NCI-H2081 treated with DMSO at 0.1 percent for 48 hours (cell line): ENCODE measurements around the gene AFP.
"Not testable (repeated sequence)": the region's sequence is repeated elsewhere in the genome, so short reads cannot be mapped to it uniquely, and the experiment has no call there.

Experiments
- DNase-seq: peaks from one replicate; lab custom pipeline; 2025; lab: John Stamatoyannopoulos, UW

Gene AFP

DNA sequence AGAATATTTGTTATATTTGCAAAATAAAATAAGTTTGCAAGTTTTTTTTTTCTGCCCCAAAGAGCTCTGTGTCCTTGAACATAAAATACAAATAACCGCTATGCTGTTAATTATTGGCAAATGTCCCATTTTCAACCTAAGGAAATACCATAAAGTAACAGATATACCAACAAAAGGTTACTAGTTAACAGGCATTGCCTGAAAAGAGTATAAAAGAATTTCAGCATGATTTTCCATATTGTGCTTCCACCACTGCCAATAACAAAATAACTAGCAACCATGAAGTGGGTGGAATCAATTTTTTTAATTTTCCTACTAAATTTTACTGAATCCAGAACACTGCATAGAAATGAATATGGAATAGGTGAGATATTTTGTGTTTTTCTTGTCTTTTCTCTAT lies at the start of gene AFP:
Gene AFP, plus strand, starts transcription at position 238 of the 400 bp plus-strand sequence. Its CDS starts 42 bp downstream, at position 280.
- no peak for DNase-seq

DNA sequence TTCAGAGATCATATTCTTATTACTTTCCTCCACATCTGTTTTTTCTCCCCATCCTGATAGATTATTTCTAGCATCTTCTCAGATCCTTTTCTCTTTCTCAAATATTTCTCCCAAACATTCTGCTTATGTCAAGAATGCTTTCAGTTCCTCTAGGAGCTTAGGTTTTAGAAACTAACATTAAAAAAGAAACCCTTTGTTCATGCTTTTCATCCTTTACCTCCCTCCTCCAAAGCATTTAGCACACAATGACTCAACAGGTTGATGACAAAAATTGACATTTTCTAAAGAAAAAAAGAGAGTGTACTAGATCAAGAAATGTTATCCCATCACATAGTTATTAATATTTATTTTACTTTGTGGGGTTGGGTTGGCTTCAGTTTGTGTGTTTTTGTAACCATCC lies 48.5 kb upstream of the AFP start:
- no peak for DNase-seq

DNA sequence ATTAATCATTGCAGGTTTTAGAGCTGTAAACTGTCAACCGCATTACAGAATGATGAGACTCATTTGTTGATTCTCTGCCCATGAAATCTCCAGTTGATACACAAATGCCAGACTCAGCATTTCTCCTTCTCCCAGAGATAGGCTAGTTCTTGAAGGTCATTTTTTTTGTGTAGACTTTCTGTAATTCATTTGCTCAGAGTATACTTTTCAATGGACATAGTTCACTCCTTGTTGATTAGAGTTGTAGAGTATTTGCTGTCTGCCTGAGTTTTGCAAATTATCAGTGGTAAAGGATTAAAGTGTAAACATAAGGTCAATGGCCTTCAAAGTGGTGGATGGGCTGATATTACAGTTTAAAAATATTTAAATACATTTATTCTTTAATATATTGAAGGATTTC lies 47.1 kb upstream of the AFP start:
- DNase-seq = no peak

DNA sequence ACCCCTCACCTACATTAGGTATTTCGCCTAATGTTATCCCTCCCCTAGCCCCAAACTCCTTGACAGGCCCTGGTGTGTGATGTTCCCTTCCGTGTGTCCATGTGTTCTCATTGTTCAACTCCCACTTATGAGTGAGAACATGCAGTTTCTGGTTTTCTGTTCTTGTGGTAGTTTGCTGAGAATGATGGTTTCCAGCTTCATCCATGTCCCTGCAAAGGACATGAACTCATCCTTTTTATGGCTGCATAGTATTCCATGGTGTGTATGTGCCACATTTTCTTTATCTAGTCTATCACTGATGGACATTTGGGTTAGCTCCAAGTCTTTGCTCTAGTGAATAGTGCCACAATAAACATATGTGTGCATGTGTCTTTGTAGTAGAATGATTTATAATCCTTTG lies 46.4 kb upstream of the AFP start:
- DNase-seq = not testable (repeated sequence)

DNA sequence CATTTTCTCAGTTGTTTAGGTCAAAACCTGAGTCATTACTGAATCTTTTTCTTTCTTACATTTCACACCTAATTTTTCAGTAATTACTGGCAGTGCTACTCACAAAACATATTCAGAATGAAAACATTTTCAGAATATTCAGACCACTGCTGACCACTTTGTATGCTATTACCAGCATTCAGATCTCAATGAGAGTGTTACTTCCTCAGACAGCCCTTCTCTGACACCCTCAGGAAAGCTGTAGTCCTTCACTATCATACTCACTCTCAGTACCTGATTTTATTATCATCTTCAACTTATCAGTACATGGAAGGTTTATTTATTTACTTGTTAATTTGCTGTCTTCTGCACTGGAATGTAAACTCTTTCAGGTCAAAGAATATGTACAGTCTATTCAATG lies 44.2 kb upstream of the AFP start:
- no peak for DNase-seq

DNA sequence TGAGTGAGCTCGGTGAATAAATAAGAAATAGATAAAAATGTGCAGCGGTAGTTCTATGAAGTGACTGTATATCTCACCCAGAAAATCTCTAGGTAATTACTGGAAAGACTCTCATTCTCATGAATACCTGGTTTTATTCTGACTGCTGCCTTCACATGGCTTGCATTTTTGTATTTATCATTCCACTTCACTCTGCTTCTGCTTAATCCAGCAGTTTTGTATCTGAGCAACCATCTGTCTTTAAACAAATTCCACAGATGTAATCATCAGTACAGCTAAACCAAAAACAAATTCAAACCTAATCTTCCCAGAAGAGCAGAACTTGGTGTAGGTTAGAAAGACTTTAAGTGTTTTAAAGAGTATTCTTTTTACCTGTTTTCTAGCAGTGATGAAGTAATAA lies 43.1 kb upstream of the AFP start:
- no peak for DNase-seq

DNA sequence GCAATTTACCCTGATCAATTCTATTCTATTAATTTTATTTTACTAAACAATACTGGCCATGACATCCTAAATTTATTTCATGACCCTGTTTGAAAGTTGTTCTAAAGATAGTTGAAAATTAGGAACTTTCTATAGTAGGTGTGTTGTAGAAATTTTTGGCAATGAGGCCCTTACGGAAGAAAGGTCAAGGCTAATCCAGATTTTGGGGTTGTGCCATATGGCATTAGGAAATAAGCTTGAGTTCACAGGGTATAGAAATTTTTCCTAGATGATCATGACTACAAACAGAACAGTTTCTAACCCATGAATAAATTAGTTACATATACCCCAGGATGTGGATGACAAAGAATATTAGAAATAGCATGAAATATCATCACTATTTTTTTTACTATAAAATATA lies 39.7 kb upstream of the AFP start:
- DNase-seq = no peak

DNA sequence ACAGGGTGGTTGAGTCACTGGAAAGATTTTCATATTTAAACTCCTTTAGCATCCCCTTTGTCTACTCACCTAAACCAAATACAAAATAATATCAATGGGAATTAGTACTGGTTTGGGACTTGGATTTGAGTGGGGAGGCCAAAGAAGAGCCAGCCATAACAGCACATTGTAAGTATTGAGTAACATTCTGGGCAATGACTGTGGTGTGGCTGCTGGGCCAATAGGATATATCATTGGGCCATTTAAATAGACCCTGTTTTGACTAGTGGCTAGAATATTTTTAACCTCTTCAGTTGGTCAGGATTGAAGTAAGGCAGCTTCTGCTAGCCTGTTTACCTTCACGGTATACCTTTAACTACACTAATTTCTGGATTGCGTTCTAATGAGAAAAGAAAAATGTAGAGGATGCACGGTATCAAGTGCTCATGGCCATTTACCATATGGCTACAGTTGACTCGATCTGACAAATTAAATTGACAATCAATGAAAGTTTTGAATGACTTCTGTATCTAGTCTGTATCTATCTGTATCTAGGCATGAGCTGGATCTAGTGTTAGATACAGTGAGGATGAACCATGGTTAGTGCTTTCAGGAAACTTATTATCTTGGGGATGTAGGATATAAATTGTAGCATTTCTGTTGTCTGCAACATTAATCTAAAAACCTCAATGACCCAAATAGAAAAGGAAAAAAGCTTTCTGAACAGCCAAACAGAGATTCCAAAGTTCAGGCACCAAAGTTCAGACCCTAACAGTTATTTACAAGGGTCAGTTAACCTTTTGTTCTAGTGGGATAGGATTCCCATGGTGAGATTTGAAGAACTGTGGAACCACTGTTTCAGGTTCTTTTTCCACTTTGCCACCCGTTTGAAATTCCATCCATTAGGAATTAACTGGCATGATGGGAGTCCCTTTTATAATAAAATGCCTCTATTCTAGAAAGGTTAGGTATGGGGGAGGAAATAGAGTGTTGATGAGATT lies 38.7 kb upstream of the AFP start:
- DNase-seq = no peak

DNA sequence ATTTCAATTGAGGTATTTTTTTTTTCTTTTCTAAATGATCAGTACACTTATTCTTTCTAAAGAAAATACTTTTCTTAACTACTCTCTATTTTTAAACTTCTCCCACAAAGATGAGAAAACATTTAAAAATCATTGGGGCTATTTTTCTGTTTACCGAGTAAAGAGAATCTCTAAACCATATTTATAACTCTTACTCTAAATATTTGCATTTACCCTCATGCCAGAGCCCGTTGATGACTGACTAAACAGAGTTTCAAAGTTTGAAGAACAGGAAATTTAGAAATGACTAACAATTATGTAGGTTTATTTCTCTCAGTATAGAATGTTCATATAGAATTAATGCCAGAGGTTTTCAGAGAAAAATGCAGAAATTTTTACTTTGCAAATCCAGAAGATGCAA lies 34.6 kb upstream of the AFP start:
- DNase-seq = no peak

DNA sequence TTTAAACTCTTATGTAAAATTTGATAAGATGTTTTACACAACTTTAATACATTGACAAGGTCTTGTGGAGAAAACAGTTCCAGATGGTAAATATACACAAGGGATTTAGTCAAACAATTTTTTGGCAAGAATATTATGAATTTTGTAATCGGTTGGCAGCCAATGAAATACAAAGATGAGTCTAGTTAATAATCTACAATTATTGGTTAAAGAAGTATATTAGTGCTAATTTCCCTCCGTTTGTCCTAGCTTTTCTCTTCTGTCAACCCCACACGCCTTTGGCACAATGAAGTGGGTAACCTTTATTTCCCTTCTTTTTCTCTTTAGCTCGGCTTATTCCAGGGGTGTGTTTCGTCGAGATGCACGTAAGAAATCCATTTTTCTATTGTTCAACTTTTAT lies 32.0 kb upstream of the AFP start, which contains the start of gene ALB:
Gene ALB, plus strand, starts transcription at position 246 of the 400 bp plus-strand sequence. Its CDS starts 41 bp downstream, at position 287.
- no peak for DNase-seq

DNA sequence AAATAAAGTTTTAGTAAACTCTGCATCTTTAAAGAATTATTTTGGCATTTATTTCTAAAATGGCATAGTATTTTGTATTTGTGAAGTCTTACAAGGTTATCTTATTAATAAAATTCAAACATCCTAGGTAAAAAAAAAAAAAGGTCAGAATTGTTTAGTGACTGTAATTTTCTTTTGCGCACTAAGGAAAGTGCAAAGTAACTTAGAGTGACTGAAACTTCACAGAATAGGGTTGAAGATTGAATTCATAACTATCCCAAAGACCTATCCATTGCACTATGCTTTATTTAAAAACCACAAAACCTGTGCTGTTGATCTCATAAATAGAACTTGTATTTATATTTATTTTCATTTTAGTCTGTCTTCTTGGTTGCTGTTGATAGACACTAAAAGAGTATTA lies 31.6 kb upstream of the AFP start:
- no peak for DNase-seq

DNA sequence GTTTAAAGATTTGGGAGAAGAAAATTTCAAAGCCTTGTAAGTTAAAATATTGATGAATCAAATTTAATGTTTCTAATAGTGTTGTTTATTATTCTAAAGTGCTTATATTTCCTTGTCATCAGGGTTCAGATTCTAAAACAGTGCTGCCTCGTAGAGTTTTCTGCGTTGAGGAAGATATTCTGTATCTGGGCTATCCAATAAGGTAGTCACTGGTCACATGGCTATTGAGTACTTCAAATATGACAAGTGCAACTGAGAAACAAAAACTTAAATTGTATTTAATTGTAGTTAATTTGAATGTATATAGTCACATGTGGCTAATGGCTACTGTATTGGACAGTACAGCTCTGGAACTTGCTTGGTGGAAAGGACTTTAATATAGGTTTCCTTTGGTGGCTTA lies 30.9 kb upstream of the AFP start:
- no peak for DNase-seq

DNA sequence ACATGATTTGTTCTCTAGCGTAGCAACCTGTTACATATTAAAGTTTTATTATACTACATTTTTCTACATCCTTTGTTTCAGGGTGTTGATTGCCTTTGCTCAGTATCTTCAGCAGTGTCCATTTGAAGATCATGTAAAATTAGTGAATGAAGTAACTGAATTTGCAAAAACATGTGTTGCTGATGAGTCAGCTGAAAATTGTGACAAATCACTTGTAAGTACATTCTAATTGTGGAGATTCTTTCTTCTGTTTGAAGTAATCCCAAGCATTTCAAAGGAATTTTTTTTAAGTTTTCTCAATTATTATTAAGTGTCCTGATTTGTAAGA lies 29.5 kb upstream of the AFP start:
- DNase-seq = no peak

DNA sequence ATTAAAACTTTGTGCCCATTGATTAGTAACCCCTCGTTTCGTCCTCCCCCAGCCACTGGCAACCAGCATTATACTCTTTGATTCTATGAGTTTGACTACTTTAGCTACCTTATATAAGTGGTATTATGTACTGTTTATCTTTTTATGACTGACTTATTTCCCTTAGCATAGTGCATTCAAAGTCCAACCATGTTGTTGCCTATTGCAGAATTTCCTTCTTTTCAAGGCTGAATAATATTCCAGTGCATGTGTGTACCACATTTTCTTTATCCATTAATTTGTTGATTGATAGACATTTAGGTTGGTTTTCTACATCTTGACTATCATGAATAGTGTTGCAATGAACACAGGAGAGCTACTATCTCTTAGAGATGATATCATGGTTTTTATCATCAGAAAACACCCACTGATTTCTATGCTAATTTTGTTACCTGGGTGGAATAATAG lies 28.8 kb upstream of the AFP start:
- DNase-seq = no peak

DNA sequence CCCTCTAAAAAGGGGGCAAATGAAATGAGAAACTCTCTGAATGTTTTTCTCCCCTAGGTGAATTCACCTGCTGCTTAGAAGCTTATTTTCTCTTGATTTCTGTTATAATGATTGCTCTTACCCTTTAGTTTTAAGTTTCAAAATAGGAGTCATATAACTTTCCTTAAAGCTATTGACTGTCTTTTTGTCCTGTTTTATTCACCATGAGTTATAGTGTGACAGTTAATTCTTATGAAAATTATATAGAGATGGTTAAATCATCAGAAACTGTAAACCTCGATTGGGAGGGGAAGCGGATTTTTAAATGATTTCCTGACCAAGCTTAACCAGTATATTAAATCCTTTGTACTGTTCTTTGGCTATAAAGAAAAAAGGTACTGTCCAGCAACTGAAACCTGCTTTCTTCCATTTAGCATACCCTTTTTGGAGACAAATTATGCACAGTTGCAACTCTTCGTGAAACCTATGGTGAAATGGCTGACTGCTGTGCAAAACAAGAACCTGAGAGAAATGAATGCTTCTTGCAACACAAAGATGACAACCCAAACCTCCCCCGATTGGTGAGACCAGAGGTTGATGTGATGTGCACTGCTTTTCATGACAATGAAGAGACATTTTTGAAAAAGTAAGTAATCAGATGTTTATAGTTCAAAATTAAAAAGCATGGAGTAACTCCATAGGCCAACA lies 27.7 kb upstream of the AFP start:
- no peak for DNase-seq

DNA sequence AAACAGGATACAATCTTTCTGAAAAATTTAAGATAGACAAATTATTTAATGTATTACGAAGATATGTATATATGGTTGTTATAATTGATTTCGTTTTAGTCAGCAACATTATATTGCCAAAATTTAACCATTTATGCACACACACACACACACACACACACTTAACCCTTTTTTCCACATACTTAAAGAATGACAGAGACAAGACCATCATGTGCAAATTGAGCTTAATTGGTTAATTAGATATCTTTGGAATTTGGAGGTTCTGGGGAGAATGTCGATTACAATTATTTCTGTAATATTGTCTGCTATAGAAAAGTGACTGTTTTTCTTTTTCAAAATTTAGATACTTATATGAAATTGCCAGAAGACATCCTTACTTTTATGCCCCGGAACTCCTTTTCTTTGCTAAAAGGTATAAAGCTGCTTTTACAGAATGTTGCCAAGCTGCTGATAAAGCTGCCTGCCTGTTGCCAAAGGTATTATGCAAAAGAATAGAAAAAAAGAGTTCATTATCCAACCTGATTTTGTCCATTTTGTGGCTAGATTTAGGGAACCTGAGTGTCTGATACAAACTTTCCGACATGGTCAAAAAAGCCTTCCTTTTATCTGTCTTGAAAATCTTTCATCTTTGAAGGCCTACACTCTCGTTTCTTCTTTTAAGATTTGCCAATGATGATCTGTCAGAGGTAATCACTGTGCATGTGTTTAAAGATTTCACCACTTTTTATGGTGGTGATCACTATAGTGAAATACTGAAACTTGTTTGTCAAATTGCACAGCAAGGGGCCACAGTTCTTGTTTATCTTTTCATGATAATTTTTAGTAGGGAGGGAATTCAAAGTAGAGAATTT lies 26.8 kb upstream of the AFP start:
- no peak for DNase-seq

DNA sequence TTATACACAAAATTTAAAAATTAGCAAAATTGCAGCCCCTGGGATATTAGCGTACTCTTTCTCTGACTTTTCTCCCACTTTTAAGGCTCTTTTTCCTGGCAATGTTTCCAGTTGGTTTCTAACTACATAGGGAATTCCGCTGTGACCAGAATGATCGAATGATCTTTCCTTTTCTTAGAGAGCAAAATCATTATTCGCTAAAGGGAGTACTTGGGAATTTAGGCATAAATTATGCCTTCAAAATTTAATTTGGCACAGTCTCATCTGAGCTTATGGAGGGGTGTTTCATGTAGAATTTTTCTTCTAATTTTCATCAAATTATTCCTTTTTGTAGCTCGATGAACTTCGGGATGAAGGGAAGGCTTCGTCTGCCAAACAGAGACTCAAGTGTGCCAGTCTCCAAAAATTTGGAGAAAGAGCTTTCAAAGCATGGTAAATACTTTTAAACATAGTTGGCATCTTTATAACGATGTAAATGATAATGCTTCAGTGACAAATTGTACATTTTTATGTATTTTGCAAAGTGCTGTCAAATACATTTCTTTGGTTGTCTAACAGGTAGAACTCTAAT lies 26.0 kb upstream of the AFP start:
- DNase-seq = no peak

DNA sequence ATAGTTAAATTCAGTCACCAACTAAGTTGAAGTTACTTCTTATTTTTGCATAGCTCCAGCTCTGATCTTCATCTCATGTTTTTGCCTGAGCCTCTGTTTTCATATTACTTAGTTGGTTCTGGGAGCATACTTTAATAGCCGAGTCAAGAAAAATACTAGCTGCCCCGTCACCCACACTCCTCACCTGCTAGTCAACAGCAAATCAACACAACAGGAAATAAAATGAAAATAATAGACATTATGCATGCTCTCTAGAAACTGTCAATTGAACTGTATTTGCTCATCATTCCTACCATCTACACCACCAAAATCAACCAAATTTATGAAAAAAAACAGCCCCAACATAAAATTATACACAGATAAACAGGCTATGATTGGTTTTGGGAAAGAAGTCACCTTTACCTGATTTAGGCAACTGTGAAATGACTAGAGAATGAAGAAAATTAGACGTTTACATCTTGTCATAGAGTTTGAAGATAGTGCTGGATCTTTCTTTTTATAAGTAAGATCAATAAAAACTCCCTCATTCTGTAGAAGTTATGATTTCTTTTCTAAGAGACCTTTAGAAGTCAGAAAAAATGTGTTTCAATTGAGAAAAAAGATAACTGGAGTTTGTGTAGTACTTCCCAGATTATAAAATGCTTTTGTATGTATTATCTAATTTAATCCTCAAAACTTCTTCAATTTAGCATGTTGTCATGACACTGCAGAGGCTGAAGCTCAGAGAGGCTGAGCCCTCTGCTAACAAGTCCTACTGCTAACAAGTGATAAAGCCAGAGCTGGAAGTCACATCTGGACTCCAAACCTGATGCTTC lies 24.9 kb upstream of the AFP start:
- DNase-seq = no peak

DNA sequence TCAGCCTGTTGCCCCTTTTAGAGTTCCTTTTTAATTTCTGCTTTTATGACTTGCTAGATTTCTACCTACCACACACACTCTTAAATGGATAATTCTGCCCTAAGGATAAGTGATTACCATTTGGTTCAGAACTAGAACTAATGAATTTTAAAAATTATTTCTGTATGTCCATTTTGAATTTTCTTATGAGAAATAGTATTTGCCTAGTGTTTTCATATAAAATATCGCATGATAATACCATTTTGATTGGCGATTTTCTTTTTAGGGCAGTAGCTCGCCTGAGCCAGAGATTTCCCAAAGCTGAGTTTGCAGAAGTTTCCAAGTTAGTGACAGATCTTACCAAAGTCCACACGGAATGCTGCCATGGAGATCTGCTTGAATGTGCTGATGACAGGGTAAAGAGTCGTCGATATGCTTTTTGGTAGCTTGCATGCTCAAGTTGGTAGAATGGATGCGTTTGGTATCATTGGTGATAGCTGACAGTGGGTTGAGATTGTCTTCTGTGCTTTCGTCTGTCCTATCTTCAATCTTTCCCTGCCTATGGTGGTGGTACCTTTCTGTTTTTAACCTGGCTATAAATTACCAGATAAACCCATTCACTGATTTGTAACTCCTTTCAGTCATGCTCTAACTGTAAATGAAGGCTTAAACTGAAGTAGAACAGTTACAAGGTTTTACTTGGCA lies 24.1 kb upstream of the AFP start:
- no peak for DNase-seq

DNA sequence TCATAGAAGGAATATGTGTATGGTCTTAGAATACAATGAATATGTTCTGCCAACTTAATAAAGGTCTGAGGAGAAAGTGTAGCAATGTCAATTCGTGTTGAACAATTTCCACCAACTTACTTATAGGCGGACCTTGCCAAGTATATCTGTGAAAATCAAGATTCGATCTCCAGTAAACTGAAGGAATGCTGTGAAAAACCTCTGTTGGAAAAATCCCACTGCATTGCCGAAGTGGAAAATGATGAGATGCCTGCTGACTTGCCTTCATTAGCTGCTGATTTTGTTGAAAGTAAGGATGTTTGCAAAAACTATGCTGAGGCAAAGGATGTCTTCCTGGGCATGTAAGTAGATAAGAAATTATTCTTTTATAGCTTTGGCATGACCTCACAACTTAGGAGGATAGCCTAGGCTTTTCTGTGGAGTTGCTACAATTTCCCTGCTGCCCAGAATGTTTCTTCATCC lies 22.7 kb upstream of the AFP start:
- no peak for DNase-seq

DNA sequence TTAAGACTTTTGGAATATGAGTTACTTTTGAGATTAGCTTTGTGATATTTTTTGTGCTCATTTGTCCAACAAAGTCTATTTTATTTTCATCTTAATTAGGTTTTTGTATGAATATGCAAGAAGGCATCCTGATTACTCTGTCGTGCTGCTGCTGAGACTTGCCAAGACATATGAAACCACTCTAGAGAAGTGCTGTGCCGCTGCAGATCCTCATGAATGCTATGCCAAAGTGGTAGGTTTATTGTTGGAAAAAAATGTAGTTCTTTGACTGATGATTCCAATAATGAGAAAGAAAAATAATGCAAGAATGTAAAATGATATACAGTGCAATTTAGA lies 21.1 kb upstream of the AFP start:
- DNase-seq = no peak
